Neural cell (in vitro differentiated cells): Measurements from ENCODE around the gene FRY. TPM values are rescaled to one million over a fixed set of nuclear protein-coding genes. Genes with fewer than 3 reads are reported as not detected.

Source experiments
- H2AFZ ChIP-seq: fragments of 200-600, 300-800 bp; sonication (generic), shearing (Covaris generic); 2 replicates; pipeline ENCODE4 v1.6.0; 2014; ENCODE audit warnings: low read depth, mild to moderate bottlenecking, antibody characterized with exemption, low read length, moderate library complexity
- H3F3A ChIP-seq: fragments of 200-600 bp; shearing (Covaris generic); 2 replicates; pipeline ENCODE4 v1.6.1; 2016; ENCODE audit warnings: mild to moderate bottlenecking, moderate library complexity, mixed read lengths, antibody characterized with exemption, low read length; ENCODE audit not compliant: insufficient read depth, poor library complexity, severe bottlenecking
- H3K27ac ChIP-seq: fragments of 200-600, 300-800 bp; sonication (generic), shearing (Covaris generic); 2 replicates; pipeline ENCODE4 v1.5.1; 2014; ENCODE audit warnings: mild to moderate bottlenecking, low read length, moderate library complexity
- H3K27me3 ChIP-seq: fragments of 300-800, 200-600 bp; sonication (generic), shearing (Covaris generic); 2 replicates; pipeline ENCODE4 v1.6.0; 2014; ENCODE audit warnings: mild to moderate bottlenecking, low read depth, low read length, moderate library complexity; ENCODE audit not compliant: insufficient read depth
- H3K36me3 ChIP-seq: fragments of 300-800, 200-600 bp; sonication (generic), shearing (Covaris generic); 2 replicates; pipeline ENCODE4 v1.5.1; 2014; ENCODE audit warnings: mild to moderate bottlenecking, antibody characterized with exemption, low read length, moderate library complexity; ENCODE audit not compliant: insufficient read depth
- H3K4me2 ChIP-seq: fragments of 300-800, 200-600 bp; sonication (generic), shearing (Covaris generic); 2 replicates; pipeline ENCODE4 v1.6.0; 2014; ENCODE audit warnings: mild to moderate bottlenecking, low read length
- H3K4me3 ChIP-seq: fragments of 300-800, 200-600 bp; sonication (generic), shearing (Covaris generic); 2 replicates; pipeline ENCODE4 v1.5.1; 2014; ENCODE audit warnings: mild to moderate bottlenecking, low read length, moderate library complexity
- H3K79me2 ChIP-seq: fragments of 200-600 bp; shearing (Covaris generic); replicated peaks from 2 replicates; pipeline ENCODE4 v1.6.0; 2014; ENCODE audit warnings: mild to moderate bottlenecking, low read length, moderate library complexity; ENCODE audit not compliant: insufficient read depth
- H3K9ac ChIP-seq: fragments of 300-800, 200-600 bp; sonication (generic), shearing (Covaris generic); 2 replicates; pipeline ENCODE4 v1.6.1; 2016; ENCODE audit warnings: mild to moderate bottlenecking, low read length, mixed read lengths
- H3K9me2 ChIP-seq: fragments of 200-600 bp; shearing (Covaris generic); 2 replicates; pipeline ENCODE4 v1.6.1; 2016; ENCODE audit warnings: mild to moderate bottlenecking, low read length, mixed read lengths; ENCODE audit not compliant: insufficient read depth
- H3K9me3 ChIP-seq: fragments of 200-600, 300-800 bp; sonication (generic), shearing (Covaris generic); 2 replicates; pipeline ENCODE4 v1.6.1; 2016; ENCODE audit warnings: mild to moderate bottlenecking, mixed run types, low read length, moderate library complexity, mixed read lengths
- H4K20me1 ChIP-seq: fragments of 200-600 bp; shearing (Covaris generic); 2 replicates; pipeline ENCODE4 v1.6.1; 2016; ENCODE audit warnings: mild to moderate bottlenecking, mixed run types; ENCODE audit not compliant: insufficient read depth
- CTCF ChIP-seq: fragments of 450-650 bp; IDR thresholded peaks from 2 replicates; pipeline ENCODE4 v1.5.1; 2014; ENCODE audit warnings: antibody characterized with exemption, mild to moderate bottlenecking, moderate library complexity; ENCODE audit not compliant: poor library complexity, severe bottlenecking
- EP300 ChIP-seq: fragments of 450-650 bp; conservative IDR thresholded peaks from 2 replicates; pipeline ENCODE4 v1.6.1; 2014; ENCODE audit warnings: antibody characterized with exemption, mild to moderate bottlenecking, moderate library complexity; ENCODE audit not compliant: poor library complexity, severe bottlenecking
- EZH2 ChIP-seq: fragments of 200-600, 300-800 bp; shearing (Covaris generic), sonication (generic); IDR thresholded peaks from 2 replicates; pipeline ENCODE4 v1.6.1; 2014; ENCODE audit warnings: antibody characterized with exemption, low read length, borderline replicate concordance, mild to moderate bottlenecking; ENCODE audit not compliant: insufficient read depth, poor library complexity, severe bottlenecking
- MXI1 ChIP-seq: fragments of 450-650 bp; conservative IDR thresholded peaks from 2 replicates; pipeline ENCODE4 v1.6.1; 2014; ENCODE audit warnings: antibody characterized with exemption, mild to moderate bottlenecking; ENCODE audit not compliant: poor library complexity, severe bottlenecking
- POLR2AphosphoS5 ChIP-seq: IDR thresholded peaks from 2 replicates; pipeline ENCODE4 v1.6.1; 2012
- RAD21 ChIP-seq: fragments of 450-650 bp; conservative IDR thresholded peaks from 2 replicates; pipeline ENCODE4 v1.6.1; 2014; ENCODE audit warnings: antibody characterized with exemption, mild to moderate bottlenecking, moderate library complexity
- REST ChIP-seq: IDR thresholded peaks from 2 replicates; pipeline ENCODE4 v1.6.1; 2012; ENCODE audit warnings: borderline replicate concordance
- SMC3 ChIP-seq: fragments of 450-650 bp; conservative IDR thresholded peaks from 2 replicates; pipeline ENCODE4 v1.6.1; 2014; ENCODE audit warnings: antibody characterized with exemption, mild to moderate bottlenecking, moderate library complexity; ENCODE audit not compliant: poor library complexity
- TAF1 ChIP-seq: IDR thresholded peaks from 2 replicates; pipeline ENCODE4 v1.6.1; 2012; ENCODE audit warnings: low read depth
- polyA plus RNA-seq: library from polyadenylated mRNA; depleted of rRNA; stranded (reverse); fragments of >200 nt; gene quantifications from 2 replicates; pipeline ENCODE4 v1.2.3, GENCODE V29; 2014

FRY gene
- polyA plus RNA-seq, 1 donor from 2014 or later = 49.3 TPM

- TF ChIP-seq MXI1 (no peak), TAF1 (no peak), SMC3 (no peak), REST (no peak), RAD21 (no peak), EP300 (no peak), EZH2 (no peak), POLR2AphosphoS5 (no peak)
Observed at GRCh38 chr13:32191452-32191998, 160.0 kb downstream of the FRY start.

GRCh38 chr13:32195713-32196112, 164.1 kb downstream of the FRY start:
- Histone ChIP-seq H4K20me1 (no peaks in the 10 kb centered on the region), H3K9ac (no peak overlapping the region), H3K36me3 (peaks cover 5% of the 10 kb centered on the region), H3K9me3 (no peaks in the 10 kb centered on the region), H3K4me2 (no peak overlapping the region), H3K4me3 (no peak overlapping the region), H3K9me2 (no peaks in the 10 kb centered on the region), H3F3A (no peaks in the 10 kb centered on the region), H3K79me2 (no peaks in the 10 kb centered on the region), H3K27ac (no peak overlapping the region), H3K27me3 (no peaks in the 10 kb centered on the region), H2AFZ (no peak overlapping the region)
- TF ChIP-seq CTCF = no peak
- no peak for TF ChIP-seq MXI1

More at GRCh38 chr13:32191452-32191998, 160.0 kb downstream of the FRY start:
- H3K79me2 ChIP-seq = no peaks in the 10 kb centered on the region
- H3K4me2 ChIP-seq = no peak overlapping the region
- H2AFZ ChIP-seq = no peak overlapping the region
- H3K9me2 ChIP-seq = no peaks in the 10 kb centered on the region
- no peaks in the 10 kb centered on the region for H3K27me3 ChIP-seq
- no peak overlapping the region for H3K4me3 ChIP-seq
- H3F3A ChIP-seq = no peaks in the 10 kb centered on the region
- H3K9me3 ChIP-seq = no peaks in the 10 kb centered on the region
- H3K36me3 ChIP-seq = peaks cover 11% of the 10 kb centered on the region
- no peak overlapping the region for H3K27ac ChIP-seq
- H4K20me1 ChIP-seq = no peaks in the 10 kb centered on the region
- H3K9ac ChIP-seq = no peak overlapping the region

GRCh38 chr13:32199168-32199567, 167.6 kb downstream of the FRY start:
- no peak for TF ChIP-seq CTCF
- peak; percentile 93 for TF ChIP-seq REST
- no peak for TF ChIP-seq RAD21
- TF ChIP-seq EP300 = peak; percentile 87
- no peak for TF ChIP-seq MXI1
- TF ChIP-seq TAF1 = no peak
- TF ChIP-seq POLR2AphosphoS5 = peak; percentile 32
- no peak for TF ChIP-seq SMC3
- no peak for TF ChIP-seq EZH2
- Histone ChIP-seq H3K9ac (no peak overlapping the region), H3K27me3 (no peaks in the 10 kb centered on the region), H4K20me1 (no peaks in the 10 kb centered on the region), H3K36me3 (peaks cover 14% of the 10 kb centered on the region), H3K9me2 (no peaks in the 10 kb centered on the region), H3K9me3 (no peaks in the 10 kb centered on the region), H3F3A (no peaks in the 10 kb centered on the region), H2AFZ (no peak overlapping the region), H3K27ac (no peak overlapping the region), H3K79me2 (no peaks in the 10 kb centered on the region), H3K4me3 (no peak overlapping the region), H3K4me2 (no peak overlapping the region)
